Caco-2 (cell line): Measurements from ENCODE around the gene RASEF. TPM values are rescaled to one million over a fixed set of nuclear protein-coding genes. Genes with fewer than 3 reads are reported as not detected.

Experiments used
- BruUV-seq: library from RNA; stranded (reverse); fragments of 400-500 nt; replicated peaks from 2 replicates; lab custom pipeline; 2021; lab: Mats Ljungman, UMichigan
- CTCF ChIA-PET: fragments of 300-600 bp; sonication (Branson Sonifier 250); formaldehyde crosslinking; loops from one replicate; lab custom pipeline; 2022; ENCODE audit warnings: antibody characterized with exemption; lab: Charles Lee
- POLR2A ChIA-PET: fragments of 300-600 bp; sonication (Branson Sonifier 250); formaldehyde crosslinking; loops from one replicate; lab custom pipeline; 2022; ENCODE audit warnings: antibody characterized with exemption; lab: Charles Lee
- DNase-seq, 2 experiments: peaks; one replicate each; pipeline versions ENCODE4 v3.0.0 to v3.0.0-alpha.2; 2020 to 2022
- H3K27me3 ChIP-seq: replicated peaks from 2 replicates; pipeline ENCODE4 v1.6.0; 2011; ENCODE audit warnings: low read length; ENCODE audit not compliant: control insufficient read depth, insufficient read depth
- H3K36me3 ChIP-seq: 2 replicates; pipeline ENCODE4 v1.5.1; 2011; ENCODE audit warnings: low read length; ENCODE audit not compliant: control insufficient read depth, insufficient read depth
- H3K4me1 ChIP-seq: fragments of 250-450 bp; sonication (Bioruptor Pico); 2 replicates; pipeline ENCODE4 v1.5.1; 2020; ENCODE audit warnings: mild to moderate bottlenecking
- H3K4me3 ChIP-seq: 2 replicates; pipeline ENCODE4 v1.5.1; 2011; ENCODE audit warnings: low read depth, mild to moderate bottlenecking, control low read depth, low read length
- H3K9me3 ChIP-seq: fragments of 250-450 bp; sonication (Bioruptor Pico); 2 replicates; pipeline ENCODE4 v1.5.1; 2020; ENCODE audit warnings: mild to moderate bottlenecking, moderate library complexity
- H3K27ac Mint-ChIP-seq: one replicate; pipeline ENCODE4 v1.8.0; 2022; ENCODE audit warnings: mixed read lengths; ENCODE audit not compliant: unreplicated experiment
- H3K27me3 Mint-ChIP-seq: one replicate; pipeline ENCODE4 v1.8.0; 2022; ENCODE audit warnings: mixed read lengths; ENCODE audit not compliant: insufficient read depth, unreplicated experiment
- H3K36me3 Mint-ChIP-seq: one replicate; pipeline ENCODE4 v1.8.0; 2022; ENCODE audit warnings: mild to moderate bottlenecking, mixed read lengths; ENCODE audit not compliant: insufficient read depth, unreplicated experiment
- H3K4me1 Mint-ChIP-seq: one replicate; pipeline ENCODE4 v1.8.0; 2022; ENCODE audit warnings: low read depth, mixed read lengths; ENCODE audit not compliant: unreplicated experiment
- H3K4me3 Mint-ChIP-seq: one replicate; pipeline ENCODE4 v1.8.0; 2022; ENCODE audit warnings: mild to moderate bottlenecking, moderate library complexity, mixed read lengths; ENCODE audit not compliant: unreplicated experiment
- H3K9me3 Mint-ChIP-seq: one replicate; pipeline ENCODE4 v1.8.0; 2022; ENCODE audit warnings: mixed read lengths; ENCODE audit not compliant: unreplicated experiment
- CTCF ChIP-seq, 2 experiments: fragments of 200-600 bp in 1 of 2; IDR thresholded peaks; 1 replicate in 1 of 2; 2 replicates in 1 of 2; pipeline versions ENCODE4 v1.5.1 to v1.8.0; 2011 to 2022; ENCODE audit warnings: antibody characterized with exemption in 1 of 2, control low read depth in 1 of 2, inconsistent platforms in 1 of 2, low read depth in 1 of 2, low read length in 1 of 2, mild to moderate bottlenecking in 1 of 2, moderate library complexity in 1 of 2; ENCODE audit not compliant: insufficient read depth in 1 of 2, severe bottlenecking in 1 of 2, unreplicated experiment in 1 of 2
- intact Hi-C: fragments of 100-400 bp; cut with micrococcal nuclease; formaldehyde crosslinking; loops from one replicate; pipeline ENCODE4 v1.10.0; 2022; ENCODE audit not compliant: unreplicated experiment
- total RNA-seq: library from RNA; stranded (reverse); gene quantifications from 2 replicates; pipeline ENCODE4 v1.2.3, GENCODE V29; 2022

Gene RASEF
- total RNA-seq, 1 experiment from 2014 or later = 0.32 TPM

- H3K4me3 Mint-ChIP-seq = no peak overlapping the region
- POLR2A ChIA-PET = no interaction called here
- BruUV-seq = no TSS peak
- no peak for DNase-seq
- H3K9me3 Mint-ChIP-seq = no peaks in the 10 kb centered on the region
- CTCF ChIA-PET = no interaction called here
- Histone ChIP-seq H3K4me3 (no peak overlapping the region), H3K9me3 (no peaks in the 10 kb centered on the region), H3K4me1 (no peaks in the 10 kb centered on the region), H3K27me3 (no peaks in the 10 kb centered on the region), H3K36me3 (no peaks in the 10 kb centered on the region)
- intact Hi-C loops = no loop called here
- no peak overlapping the region for H3K27ac Mint-ChIP-seq
- H3K4me1 Mint-ChIP-seq = no peaks in the 10 kb centered on the region
- no peaks in the 10 kb centered on the region for H3K27me3 Mint-ChIP-seq
- TF ChIP-seq CTCF (IDR thresholded peaks at IDR 0.05; ENCODE audit: insufficient read depth in 1 of 2, low read depth in 1 of 2, low read length in 1 of 2, severe bottlenecking in 1 of 2, unreplicated experiment in 1 of 2) = no peak
- H3K36me3 Mint-ChIP-seq = no peaks in the 10 kb centered on the region
Measured at GRCh38 chr9:83056174-83056573, 6.8 kb downstream of the RASEF start.

- Mint-ChIP-seq H3K27me3 (no peaks in the 10 kb centered on the region), H3K9me3 (no peaks in the 10 kb centered on the region), H3K36me3 (no peaks in the 10 kb centered on the region), H3K4me1 (no peaks in the 10 kb centered on the region), H3K27ac (no peak overlapping the region), H3K4me3 (no peak overlapping the region)
- intact Hi-C loops = no loop called here
- H3K4me3 ChIP-seq = no peak overlapping the region
- H3K36me3 ChIP-seq = no peaks in the 10 kb centered on the region
- no peaks in the 10 kb centered on the region for H3K4me1 ChIP-seq
- H3K9me3 ChIP-seq = no peaks in the 10 kb centered on the region
- POLR2A ChIA-PET = no interaction called here
- BruUV-seq = no TSS peak
- DNase-seq = no peak
- CTCF ChIA-PET = no interaction called here
- TF ChIP-seq CTCF (IDR thresholded peaks at IDR 0.05; ENCODE audit: insufficient read depth in 1 of 2, low read depth in 1 of 2, low read length in 1 of 2, severe bottlenecking in 1 of 2, unreplicated experiment in 1 of 2) = no peak
- no peaks in the 10 kb centered on the region for H3K27me3 ChIP-seq
Measured at GRCh38 chr9:83047839-83048775, 14.8 kb downstream of the RASEF start.

GRCh38 chr9:83043597-83043996, 19.3 kb downstream of the RASEF start:
- Histone ChIP-seq H3K4me3 (no peak overlapping the region), H3K27me3 (no peaks in the 10 kb centered on the region), H3K9me3 (no peaks in the 10 kb centered on the region), H3K4me1 (no peaks in the 10 kb centered on the region), H3K36me3 (no peaks in the 10 kb centered on the region)
- no peak for DNase-seq
- Mint-ChIP-seq H3K4me3 (no peak overlapping the region), H3K27ac (no peak overlapping the region), H3K9me3 (no peaks in the 10 kb centered on the region), H3K27me3 (no peaks in the 10 kb centered on the region), H3K4me1 (no peaks in the 10 kb centered on the region), H3K36me3 (no peaks in the 10 kb centered on the region)
- BruUV-seq = no TSS peak
- ChIA-PET POLR2A (no interaction called here), CTCF (no interaction called here)
- intact Hi-C loops = no loop called here
- TF ChIP-seq CTCF (IDR thresholded peaks at IDR 0.05; ENCODE audit: insufficient read depth in 1 of 2, low read depth in 1 of 2, low read length in 1 of 2, severe bottlenecking in 1 of 2, unreplicated experiment in 1 of 2) = no peak
